NCI-H1417 (cell line): ENCODE measurements around the gene SRSF5.

ENCODE experiments used
- DNase-seq, 3 experiments: peaks; one replicate each; lab custom pipeline; 2025; lab: John Stamatoyannopoulos, UW

The SRSF5 gene

DNA sequence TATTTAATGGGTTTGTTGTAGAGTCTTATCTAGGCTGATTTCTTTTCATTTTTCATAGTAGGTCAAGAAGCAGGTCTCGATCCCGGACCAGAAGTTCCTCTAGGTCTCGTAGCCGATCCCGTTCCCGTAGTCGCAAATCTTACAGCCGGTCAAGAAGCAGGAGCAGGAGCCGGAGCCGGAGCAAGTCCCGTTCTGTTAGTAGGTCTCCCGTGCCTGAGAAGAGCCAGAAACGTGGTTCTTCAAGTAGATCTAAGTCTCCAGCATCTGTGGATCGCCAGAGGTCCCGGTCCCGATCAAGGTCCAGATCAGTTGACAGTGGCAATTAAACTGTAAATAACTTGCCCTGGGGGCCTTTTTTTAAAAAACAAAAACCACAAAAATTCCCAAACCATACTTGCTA is 4.2 kb downstream of the SRSF5 start:
- no peak for DNase-seq

- DNase-seq = no peak
These were observed 5.4 kb downstream of the SRSF5 start for GRCh38 chr14:69772082-69773017.

GRCh38 chr14:69773571-69774276 is 6.8 kb downstream of the SRSF5 start:
- DNase-seq = no peak

DNA sequence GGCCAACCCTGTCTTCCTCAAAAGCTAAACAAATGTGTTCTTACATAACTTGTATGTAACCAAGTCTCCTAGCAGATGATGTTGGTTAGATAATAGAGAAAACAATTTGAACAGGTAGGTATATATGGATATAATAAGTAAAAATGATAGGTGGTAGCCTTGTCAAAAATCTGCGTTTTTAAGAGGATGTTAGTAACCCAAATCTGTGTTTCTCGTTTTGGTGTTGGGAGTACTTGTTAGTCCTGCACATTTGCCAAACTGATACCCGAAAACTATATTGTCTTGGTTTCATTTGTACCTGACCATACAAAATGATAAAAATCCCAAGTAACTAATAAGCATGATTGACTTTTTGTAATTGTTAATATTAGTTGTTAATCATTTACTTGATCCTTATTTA is 8.1 kb downstream of the SRSF5 start:
- DNase-seq = no peak

DNA sequence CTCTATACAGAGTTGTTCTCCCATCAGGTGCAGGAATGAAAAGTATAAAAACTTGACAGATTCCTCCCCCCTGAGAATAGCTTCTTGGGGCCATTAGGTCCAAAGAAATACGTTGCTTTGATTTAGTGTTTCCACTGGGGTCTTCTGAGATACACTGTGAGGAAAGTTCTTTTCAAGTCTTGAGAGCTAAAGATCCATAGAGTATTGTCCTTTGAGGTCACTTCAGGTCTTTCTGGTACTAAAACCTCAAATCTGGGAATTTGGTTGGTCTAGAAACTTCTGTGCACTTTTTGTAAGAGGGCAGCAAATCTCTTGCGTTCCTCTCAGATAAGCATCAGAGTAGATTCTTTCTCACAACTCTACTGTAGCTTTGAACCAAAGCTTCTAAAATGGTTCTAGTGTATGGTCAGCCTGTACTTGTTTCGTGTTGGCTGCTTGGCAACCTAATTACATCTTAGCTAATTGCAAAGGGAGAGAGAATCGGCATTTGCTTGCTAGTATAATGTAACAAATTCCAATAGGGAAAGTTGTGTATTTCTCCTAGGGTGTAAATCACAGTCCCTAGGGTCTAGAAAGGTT is 10.0 kb downstream of the SRSF5 start:
- no peak for DNase-seq

DNA sequence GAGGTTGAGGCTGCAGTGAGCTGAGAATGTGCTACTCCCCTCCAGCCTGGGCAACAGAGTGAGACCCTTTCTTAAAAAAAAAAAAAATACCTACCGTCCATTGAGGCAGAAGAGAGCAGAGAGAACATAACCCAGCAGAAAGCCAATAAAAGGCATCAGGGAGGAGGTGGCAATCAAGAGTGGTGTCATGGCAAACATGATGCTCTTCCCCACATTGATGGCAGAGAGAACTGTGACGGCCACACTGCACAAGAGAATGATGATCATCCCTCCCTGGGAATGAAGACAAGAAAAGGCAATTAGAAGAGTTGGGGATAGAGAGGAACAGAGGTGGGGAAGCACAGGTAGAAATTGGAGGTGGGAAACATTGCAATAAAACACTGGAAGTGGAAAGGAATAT is 12.1 kb downstream of the SRSF5 start:
- DNase-seq = no peak

- DNase-seq = no peak
These were observed 13.2 kb downstream of the SRSF5 start for GRCh38 chr14:69780092-69780491.

DNA sequence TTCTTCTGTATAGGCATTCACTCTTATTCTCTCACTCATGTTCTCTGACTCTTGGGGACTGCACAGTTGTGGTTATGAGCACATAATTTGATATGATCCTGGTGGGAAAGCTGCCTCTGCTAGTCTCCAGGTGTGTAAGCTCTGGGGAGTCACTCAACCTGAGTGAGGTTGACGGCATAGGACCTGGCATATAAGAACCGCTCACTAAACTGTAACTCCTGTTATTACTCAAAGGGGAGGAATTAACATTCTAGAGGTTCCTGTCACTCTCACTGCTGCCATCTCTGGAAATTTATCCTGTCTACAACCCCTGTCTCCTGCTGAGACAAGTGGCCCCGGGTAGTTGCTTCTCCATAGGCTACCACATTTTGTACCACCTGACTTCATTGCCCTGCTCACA is 14.0 kb downstream of the SRSF5 start:
- no peak for DNase-seq

DNA sequence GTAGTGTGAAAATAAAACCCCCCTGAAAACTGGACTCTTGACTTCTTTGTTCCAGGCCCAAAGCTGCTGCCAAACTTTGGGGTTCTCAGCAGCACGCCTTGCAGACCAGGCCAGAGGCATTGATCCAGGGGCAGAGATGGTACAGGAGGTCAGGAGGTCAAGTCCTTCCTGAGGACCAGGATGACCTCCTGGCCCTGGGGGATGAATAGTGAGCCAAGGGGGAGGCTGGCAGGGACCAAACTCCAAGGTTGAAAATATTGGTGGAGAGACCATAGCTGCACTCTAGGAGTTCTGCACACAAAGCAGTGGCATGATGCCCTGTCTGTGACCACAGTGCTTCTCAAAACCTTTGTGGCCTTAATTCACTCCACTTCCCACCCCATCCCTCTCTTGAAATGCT is 18.0 kb downstream of the SRSF5 start:
- DNase-seq = no peak

DNA sequence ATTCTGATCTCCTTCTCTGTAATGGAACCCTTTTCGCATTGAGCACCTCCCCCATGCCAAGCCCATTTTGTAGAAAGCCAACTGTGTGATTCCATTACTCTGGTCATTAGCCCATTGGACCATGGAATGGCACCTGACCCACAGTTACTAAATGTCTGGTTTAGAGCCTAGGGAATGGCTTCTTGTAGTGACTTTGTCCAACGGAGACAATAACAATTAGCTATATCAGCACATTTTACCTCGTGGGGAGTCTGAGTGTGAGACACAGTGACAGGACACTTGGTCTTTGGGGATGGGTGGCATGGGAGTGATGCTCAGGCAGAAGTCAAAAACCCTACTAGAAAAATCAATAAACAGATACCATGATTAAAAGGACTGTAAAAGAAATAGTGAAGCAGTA is 19.7 kb downstream of the SRSF5 start:
- DNase-seq = no peak

GRCh38 chr14:69789118-69789640 is 22.2 kb downstream of the SRSF5 start:
- DNase-seq = no peak

DNA sequence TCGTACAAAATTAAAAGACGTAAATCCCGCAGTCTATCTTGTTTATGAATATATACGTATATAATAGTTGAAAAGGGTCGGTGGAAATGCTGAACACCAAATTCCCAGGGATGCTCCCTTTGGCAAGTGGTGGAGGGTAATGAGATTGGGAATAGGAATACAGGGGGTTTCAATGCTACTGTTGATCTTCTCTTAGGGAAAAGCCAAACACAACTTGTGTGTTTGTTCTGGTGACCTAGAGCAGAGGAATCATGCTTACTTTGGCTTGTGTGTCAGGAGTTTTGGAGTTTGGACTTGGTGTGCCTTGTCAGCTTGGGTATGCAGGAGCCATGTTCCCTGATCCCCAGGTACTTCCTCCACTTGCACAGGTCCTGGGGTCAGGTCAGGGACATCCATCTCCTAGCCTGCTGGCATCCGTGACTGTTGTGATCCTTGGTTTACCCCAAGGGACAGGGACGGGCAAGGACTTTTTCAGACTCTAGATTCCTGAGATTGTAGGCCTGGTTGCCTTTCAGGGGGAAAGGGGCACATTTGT is 26.0 kb downstream of the SRSF5 start:
- no peak for DNase-seq

- no peak for DNase-seq
These were observed 27.8 kb downstream of the SRSF5 start for GRCh38 chr14:69794791-69795190.

DNA sequence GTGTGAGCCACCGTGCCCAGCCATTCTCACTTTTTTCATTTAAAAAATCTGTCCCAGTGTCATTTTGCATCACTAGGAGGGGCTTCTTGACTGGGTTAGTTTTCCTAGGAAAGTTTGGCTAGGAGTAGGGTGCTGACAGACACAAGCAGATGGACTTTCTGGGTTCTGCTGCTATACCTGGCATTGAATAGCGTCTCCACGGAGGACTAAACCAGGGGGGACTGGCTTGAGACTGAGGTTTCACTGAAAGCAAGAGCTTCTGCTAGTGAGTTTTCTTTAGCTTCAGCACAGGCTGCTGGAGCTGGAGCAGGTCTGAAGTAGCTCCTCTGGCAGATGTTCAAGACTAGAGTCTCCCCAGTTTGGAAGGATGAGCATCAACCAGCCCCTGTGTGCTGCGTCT is 28.7 kb downstream of the SRSF5 start:
- DNase-seq = no peak

GRCh38 chr14:69796797-69797500 is 30.0 kb downstream of the SRSF5 start, which contains the start of gene SLC10A1:
Gene SLC10A1 (minus strand): TSS chr14:69797241. CDS start chr14:69797155, 86 bp downstream.
- no peak for DNase-seq

DNA sequence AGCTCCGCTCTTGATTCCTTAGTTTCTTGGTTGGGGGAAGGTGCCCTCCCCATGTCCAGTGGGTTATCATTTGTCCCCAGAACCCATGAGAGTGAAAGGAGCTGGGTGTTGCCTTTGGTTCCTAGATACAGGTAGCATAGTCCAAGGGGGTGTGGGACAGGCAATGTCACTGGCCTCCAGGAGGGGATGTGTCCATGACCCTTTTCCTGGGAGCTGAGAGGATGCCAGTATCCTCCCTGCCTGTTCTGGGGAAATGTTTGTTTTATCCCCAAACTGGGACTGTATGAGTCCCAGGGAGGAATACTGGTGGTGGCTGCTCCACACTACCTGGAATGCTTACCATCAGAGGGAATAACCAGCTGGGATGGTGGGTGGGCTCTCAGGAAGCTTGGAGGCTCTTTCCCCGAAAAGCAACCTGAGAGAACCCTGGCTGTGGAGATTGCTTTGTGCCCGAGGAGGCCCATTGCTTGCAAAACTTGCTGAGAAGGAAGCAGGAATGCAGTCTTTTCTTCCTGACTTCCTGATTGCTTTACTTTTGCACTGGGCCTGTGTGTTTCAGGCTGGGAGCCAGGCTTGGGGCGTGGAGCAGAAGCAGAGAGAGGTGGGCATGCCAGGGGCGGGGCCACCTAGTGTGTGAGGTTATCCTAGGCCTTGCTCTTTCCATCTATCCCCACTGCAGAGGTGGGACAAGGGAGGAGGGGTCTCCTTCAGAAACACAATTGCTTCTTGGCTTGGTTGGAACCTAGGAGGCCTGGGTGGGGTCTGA is 30.8 kb downstream of the SRSF5 start:
- no peak for DNase-seq

DNA sequence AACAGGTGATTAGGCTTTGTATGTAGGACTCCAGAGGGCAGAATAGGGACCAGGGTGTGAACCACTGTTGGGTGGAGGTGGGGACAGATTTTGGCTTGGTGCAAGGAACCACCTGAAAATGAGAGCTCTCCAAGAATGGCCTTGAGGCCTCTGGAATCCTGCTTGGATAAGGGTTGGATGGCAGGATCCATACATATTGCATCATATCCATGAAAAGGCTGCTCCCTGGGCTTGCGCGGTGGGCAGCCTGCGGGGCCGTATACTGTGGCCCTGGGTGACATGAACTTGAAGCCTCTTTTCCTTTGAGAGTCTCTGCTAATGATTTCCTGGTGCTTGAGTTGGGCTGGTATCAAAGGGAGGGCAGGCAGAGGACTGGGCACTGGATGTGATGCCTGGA is 31.4 kb downstream of the SRSF5 start:
- DNase-seq = no peak

DNA sequence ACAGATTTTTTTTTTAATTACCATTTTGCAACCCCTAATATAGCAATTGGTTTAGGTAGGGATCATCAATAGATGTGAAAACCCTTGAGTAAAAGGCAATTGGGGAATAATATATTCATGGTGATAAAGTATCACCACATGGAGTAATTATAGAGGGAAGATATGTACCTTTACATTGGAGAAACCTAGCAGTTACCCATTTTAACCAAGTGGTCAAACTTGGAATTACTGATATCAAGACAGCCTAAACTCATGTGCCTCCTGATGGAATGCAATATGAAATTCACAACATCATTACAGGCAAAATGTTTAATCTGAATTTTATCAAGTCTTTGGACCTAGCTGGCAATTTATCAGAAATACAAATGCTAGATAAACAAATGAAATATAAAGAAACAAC is 36.8 kb downstream of the SRSF5 start:
- DNase-seq = no peak

DNA sequence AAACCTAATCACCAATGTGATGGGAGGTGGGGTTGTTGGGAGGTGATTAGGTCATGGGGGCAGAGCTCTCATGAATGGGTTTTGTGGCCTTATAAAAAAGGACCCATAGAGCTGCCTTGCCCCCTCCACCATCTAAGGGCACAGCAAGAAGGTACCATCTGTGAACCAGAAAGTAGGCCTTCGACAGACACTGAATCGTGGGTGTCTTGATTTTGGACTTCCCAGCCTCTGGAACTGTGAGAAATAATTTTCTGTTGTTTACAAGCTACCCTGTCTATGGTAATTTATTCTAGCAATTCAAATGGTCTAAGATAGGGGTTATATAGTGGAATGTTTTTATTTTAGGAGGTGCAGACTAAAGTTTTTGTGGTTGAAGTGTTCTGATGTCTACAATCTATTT is 38.0 kb downstream of the SRSF5 start:
- DNase-seq = no peak

DNA sequence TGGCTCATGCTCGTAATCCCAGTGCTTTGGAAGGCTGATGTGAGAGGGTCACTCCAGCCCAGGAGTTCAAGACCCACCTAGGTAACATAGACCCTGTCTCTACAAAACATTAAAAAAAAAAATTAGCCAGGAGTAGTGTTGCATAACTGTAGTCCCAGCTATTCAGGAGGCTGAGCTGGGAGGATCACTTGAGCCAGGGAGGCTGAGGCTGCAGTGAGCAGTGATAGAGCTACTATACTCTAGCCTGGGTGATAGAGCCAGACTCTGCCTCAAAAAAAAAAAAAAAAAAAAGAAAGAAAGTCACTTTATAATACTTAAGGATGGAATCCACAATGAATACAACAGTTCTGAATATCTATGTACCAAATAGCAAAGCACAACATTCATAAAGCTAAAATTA is 40.2 kb downstream of the SRSF5 start:
- no peak for DNase-seq
